Omental fat pad (tissue), 4 donors: ENCODE measurements around the gene TOR3A. TPM values are rescaled to one million over a fixed set of nuclear protein-coding genes. Genes with fewer than 3 reads are reported as not detected.

ENCODE experiments used
- ATAC-seq: fragments of 150-250 bp; one replicate; pipeline ENCODE4 v1.9.1; 2016; ENCODE audit warnings: mild to moderate bottlenecking, moderate library complexity; ENCODE audit not compliant: low FRiP score
- DNase-seq: peaks from one replicate; pipeline ENCODE4 v3.0.0-alpha.2; 2019; ENCODE audit warnings: low spot score
- total RNA-seq, 4 donors: library from RNA; depleted of rRNA; stranded (reverse); fragments of >200 nt; gene quantifications; one replicate each; pipeline ENCODE4 v1.1.0, GENCODE V29; 2016
- TF ChIP-seq, protein P1 (sequence below), 3 donors: fragments of 450-650 bp; IDR thresholded peaks; one replicate each; pipeline ENCODE4 v1.5.1; 2016 to 2017; ENCODE audit warnings: antibody characterized with exemption in 3 of 3, mild to moderate bottlenecking in 3 of 3, moderate library complexity in 2 of 3

Gene TOR3A
- total RNA-seq, 4 donors from 2014 or later: 26.9 to 44.7 (median 33.7) TPM

DNA sequence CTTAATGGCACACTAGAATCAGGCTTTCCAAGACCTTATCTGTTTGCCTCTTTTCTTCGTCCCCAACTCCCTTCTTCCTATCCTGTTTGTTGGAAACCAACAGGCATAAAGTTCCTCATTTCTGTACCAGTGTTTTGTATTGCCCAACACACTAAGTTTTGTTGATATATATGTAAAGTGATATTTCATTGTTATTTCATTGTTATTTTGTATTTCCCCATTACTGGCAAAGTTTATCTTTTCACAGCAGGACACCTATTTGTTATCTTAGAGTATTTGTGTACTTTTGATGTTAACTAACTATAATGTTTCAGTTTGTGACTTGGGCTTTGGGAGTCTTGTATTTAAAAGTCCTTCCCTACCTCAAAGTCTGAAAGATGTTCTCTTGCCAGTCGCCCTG is 29.1 kb upstream of the TOR3A start:
- no peak for ATAC-seq
- TF ChIP-seq, protein P1, sequence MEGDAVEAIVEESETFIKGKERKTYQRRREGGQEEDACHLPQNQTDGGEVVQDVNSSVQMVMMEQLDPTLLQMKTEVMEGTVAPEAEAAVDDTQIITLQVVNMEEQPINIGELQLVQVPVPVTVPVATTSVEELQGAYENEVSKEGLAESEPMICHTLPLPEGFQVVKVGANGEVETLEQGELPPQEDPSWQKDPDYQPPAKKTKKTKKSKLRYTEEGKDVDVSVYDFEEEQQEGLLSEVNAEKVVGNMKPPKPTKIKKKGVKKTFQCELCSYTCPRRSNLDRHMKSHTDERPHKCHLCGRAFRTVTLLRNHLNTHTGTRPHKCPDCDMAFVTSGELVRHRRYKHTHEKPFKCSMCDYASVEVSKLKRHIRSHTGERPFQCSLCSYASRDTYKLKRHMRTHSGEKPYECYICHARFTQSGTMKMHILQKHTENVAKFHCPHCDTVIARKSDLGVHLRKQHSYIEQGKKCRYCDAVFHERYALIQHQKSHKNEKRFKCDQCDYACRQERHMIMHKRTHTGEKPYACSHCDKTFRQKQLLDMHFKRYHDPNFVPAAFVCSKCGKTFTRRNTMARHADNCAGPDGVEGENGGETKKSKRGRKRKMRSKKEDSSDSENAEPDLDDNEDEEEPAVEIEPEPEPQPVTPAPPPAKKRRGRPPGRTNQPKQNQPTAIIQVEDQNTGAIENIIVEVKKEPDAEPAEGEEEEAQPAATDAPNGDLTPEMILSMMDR (IDR thresholded peaks at IDR 0.05): no peak
- DNase-seq: no peak

DNA sequence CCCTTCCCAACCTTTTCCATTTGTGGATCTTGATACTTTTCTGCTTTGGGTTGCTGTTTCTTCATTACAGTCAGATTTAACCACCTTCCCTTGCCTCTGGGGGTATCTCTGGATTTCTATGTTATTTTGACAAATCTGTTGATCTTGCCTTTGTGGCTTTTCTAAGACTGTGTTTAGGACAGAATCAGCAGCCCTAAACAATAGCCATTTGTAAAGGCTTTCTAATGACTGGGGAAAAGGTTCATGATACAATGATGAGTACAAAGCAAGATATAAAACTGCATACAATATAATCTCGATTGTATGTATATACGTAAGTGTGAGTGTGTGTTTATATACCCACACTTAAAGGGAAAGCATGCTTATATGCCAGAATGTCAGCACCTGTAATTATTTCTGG is 28.4 kb upstream of the TOR3A start:
- no peak for DNase-seq
- TF ChIP-seq, protein P1 (IDR thresholded peaks at IDR 0.05): no peak
- ATAC-seq: no peak

DNA sequence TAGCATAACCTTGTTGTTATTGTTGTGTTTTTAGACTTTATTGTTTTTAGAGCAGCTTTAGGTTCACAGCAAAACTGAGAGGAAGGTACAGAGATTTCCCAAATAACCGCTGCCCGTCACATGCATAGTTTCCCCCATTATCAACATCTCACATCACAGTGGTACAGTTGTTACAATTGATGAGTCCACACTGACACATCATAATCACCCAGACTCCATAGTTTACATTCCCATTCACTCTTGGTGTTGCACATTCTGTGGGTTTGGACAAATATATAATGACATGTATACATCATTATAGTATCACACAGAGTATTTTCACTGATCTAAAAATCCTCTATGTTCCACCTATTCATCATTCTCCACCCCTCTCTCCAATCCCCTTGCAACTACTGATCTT is 25.9 kb upstream of the TOR3A start:
- no peak for DNase-seq
- no peak for ATAC-seq
- TF ChIP-seq, protein P1 (IDR thresholded peaks at IDR 0.05): no peak

DNA sequence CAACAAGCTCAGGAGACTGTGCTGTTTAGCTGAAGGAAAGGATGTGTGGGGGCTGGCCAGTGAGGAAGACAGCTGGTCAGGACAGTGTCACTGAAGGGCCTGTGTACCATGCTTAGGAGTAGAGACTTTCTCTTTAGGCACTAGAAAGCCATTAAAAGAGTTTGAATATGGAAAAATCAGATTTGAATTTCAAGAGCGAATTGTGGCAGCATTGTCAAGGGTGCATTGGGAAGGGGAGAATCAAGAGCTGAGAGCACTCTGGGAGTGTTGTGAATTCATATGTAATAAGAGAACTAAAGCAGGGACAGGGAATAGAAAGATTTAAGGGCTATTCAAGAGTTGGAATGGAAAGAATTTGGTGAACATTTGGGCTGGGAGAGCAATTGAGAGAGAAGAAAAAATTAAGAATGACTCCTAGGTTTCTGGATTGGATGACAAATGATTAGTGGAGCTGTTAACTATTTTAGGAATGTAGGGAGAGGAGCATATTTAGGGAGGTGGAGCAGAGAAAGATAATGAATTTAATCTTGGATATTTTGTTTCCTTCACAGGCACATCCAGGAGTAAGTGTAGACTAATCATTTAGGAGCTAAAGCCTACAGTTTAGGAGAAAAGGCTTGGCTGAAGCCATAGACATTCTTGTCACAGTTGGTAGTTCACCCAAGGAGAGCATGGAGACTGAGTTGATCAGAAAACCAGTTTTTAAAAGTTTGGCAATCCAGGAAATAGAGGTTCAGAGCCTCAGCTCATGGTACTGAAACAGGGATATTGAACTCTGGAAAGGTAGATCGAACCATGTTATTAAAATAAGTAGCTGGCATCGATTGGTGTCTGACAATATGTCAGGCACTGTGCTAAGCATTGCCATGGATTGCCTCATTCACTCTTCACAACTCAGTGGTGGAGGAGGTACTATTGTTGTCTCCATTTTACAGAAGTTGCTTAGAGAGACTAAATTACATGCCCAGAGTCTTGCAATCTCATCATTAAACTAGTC is 23.1 kb upstream of the TOR3A start:
- DNase-seq (no peak), ATAC-seq (peak; percentile 68)
- TF ChIP-seq, protein P1 (IDR thresholded peaks at IDR 0.05): no peak

DNA sequence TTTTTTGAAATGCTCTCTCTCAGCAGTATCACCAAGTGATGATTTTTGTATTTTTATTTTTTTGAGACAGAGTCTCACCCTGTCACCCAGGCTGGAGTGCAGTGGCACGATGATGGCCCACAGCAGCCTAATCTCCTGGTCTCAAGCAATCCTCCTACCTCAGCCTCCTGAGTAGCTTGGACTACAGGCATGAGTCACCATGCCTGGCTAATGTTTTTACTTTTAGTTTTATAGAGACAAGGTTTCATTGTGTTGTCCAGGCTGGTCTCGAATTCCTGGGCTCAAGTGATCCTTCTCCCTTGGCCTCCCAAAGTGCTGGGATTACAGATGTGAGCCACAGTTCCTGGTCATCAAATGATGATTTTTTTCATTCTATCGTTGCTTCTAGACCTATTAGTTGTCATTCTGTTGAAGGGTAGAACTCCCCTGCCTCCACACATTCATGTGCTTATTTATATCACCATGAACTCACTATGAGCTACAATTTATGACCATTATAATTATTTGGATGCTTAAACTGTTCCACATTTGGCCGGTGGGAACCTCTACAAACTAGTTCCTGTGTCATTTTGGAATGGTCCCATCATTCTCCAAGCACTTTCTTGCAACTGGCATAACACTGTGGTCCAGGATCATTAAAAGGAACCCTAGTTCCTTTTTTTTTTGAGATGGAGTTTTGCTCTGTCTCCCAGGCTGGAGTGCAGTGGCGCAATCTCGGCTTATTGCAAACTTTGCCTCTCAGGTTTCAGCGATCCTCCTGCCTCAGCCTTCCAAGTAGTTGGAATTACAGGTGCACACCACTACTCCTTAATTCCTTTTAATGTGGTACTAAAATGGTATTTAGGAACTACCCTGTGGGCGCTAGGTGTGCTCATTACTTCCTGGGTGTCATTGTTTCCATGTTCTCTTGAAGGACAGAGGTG is 20.2 kb upstream of the TOR3A start:
- no peak for DNase-seq
- TF ChIP-seq, protein P1 (IDR thresholded peaks at IDR 0.05): no peak
- ATAC-seq: no peak

DNA sequence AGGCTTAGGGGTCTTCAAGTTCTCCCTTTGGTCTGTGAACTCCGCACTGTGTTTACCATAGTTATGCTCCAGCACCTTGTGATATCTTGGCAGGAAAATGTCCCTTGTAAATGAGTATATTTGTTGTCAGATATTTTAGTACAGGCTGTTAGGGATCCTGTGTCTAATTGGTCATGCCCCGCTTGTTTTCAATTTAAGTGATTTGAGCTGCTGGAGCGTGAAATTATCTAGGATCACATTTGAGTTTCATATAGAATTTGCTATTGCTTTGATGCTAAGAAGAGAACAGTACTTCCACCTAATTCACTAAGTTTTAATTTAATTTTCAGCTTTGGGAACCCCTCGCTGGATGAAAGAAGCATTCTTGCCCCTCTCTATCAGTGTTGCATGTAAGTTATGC is 15.4 kb upstream of the TOR3A start:
- TF ChIP-seq, protein P1 (IDR thresholded peaks at IDR 0.05): no peak
- ATAC-seq: no peak
- DNase-seq: no peak
